HG03469 (cell line): ENCODE results near the gene CLCN4.

Source experiments
- ATAC-seq: cut with Tn5 transposase; IDR thresholded peaks from one replicate; pipeline ENCODE4 v1.9.1; 2021; ENCODE audit warnings: mild to moderate bottlenecking, moderate library complexity, moderate number of reproducible peaks; ENCODE audit not compliant: unreplicated experiment

Gene CLCN4

DNA sequence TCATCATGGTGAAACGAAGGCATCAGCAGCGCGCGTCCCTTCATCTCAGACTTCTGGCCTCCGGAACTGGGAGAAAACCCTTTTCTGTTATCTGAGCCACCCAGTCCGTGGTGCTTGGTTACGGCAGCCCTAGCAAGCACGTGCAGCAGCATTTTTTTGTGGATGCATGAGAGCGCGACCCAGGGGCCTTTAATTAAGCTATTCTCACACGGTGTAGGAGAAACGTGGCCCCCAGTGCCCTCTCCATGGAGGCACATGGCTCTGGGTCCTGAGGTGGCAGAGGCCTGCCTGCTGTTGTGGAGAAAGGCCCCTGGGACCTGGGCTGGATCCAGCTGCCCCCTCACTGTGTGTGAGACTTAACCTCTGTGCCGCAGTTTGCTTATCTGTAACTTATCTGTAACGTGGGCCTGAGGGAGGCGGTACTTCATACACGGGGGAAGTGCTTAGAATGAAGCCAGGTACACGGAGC lies 9.5 kb downstream of the CLCN4 start:
- no peak for ATAC-seq

DNA sequence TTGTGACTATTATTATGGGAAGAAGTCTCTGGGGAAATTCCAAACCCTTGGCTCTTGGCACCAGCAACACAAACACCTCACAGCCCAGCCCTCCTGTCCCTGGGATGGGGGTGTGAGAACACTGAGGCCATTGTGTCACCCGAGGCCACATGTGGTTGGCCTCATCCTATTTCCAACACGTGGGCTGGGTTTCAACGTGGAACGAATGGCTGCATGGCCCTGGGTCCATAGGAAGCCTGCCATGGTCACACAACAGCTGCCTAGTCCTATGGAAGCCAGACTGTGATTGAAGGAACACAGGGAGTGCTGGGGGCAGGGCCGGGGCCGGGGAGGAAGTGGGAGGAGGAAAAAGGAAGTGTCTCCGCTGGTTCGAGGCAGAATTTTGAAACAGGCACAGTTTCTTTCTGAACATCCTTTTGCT lies 10.0 kb downstream of the CLCN4 start:
- ATAC-seq: no peak

GRCh38 chrX:10167573-10167972 lies 10.8 kb downstream of the CLCN4 start:
- peak; percentile 74 for ATAC-seq

DNA sequence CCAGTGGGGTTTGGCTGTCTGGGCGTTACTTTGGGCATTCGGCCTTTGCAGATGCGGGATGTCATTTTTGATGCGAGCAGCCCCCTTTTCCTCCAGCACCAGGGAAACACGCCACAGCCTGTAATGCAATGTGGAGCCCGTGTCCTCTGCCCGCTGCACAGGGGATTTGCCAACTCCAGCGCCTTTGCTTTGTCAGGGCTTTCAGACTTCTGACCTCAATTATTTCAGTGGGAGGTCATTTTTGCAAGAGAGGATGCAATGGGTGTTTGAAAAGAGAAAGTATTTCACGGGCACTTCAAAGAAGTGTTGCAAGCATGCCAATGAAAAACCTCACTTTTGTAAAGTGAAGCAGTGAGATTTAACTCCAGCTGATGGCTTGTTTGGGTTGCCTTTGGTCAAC lies 11.5 kb downstream of the CLCN4 start:
- no peak for ATAC-seq

GRCh38 chrX:10169175-10169574 lies 12.4 kb downstream of the CLCN4 start:
- ATAC-seq: no peak

GRCh38 chrX:10171249-10171648 lies 14.5 kb downstream of the CLCN4 start:
- no peak for ATAC-seq

DNA sequence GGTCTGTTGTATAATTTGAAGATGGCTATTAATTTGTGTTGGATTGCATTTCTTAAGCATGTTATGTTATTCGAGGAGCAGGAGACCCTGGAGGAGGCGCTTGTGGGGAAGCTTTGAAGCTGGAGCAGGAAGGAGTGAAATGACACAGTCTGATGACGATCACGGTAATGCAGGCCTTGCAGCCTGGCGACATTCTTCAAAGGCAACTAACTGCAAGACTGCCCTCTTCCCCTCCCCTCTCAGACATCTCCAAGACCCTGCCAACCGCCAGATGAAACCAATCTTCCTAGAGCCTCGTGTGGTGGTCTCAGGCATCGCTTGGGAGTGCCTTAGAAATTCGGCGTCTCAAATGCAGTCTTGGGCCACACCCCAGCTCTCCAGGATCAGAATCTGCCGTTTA lies 16.1 kb downstream of the CLCN4 start:
- no peak for ATAC-seq

- ATAC-seq: no peak
Measured at GRCh38 chrX:10173331-10173900, 16.6 kb downstream of the CLCN4 start.

DNA sequence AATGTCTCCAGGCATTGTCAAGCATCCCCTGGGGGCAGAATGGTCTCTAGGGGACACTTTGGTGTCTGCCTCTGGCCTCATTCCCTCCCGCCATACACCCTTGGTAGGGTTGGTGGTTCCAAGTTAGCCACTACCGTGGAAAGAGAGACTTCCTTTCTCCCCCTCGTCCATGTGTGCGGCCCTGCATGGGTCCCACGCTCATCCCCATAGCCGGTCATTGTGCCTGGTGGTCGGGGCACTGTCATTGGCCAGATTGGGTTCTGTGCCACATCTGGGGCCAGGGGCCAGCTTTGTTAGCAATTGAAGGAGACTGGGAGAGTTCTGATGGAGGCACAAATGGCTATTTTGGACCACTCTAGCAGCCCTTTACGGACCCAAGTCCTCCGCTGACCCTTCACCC lies 17.3 kb downstream of the CLCN4 start:
- no peak for ATAC-seq

DNA sequence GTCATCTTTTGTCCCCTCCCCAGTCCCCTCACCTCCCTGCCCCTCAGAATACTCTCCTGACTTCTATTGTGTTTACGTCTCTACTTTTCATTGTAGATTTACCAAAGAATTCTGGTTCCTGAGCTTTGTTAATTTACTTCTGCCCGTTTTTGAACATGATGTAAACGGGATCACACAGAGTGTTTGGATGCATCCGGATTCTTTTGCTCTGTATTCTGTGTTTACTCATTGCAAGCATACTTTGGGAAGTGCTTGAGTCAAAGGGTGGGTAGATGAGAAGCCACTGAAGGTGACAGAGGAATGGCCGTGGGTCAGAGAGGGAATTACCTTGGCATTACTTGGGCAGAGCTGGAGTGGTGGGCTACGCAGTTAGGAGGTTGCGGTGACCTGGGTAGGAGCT lies 18.0 kb downstream of the CLCN4 start:
- no peak for ATAC-seq

- ATAC-seq: no peak
Measured at GRCh38 chrX:10175319-10175871, 18.6 kb downstream of the CLCN4 start.

DNA sequence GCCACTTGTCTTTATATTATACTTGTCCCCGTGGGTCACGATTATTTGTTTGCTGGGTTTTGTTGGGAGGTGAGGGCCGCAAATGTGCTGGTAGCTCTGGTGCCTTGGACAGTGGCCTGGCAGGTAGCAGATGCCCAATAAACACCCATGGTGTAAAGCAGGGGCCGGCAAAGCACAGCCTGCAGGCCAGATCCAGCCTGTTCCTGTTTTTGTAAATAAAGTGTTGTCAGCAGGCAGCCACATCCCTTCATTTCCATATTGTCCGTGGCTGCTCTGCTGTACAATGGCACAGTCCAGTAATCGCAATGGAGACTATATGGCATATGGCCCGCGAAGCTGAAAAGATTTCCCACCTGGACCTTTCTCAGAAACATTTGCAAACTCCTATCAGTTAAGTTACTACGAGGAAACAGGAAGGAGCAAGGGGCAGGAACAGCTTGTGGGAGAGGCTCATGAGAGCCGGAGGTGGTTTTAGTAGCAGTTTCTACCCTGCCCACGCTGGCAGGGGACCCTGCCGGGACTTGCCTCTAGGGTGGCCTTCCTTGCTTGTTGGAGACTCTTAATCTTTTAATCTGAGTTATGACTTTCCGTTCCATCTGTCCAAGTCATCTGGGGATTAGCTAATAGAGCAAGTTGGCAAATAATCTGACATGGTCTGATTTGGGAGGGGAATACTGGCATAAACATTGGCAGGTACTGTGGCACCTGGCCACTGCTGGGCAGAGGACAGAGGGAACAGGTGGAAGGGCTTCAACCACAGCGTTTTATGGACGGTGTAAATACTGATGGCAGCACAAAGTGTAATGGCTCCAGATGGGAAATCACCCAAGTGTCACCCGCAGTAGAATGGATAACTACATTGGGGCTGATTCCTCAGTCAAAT lies 19.6 kb downstream of the CLCN4 start:
- ATAC-seq: no peak

- ATAC-seq: no peak
Measured at GRCh38 chrX:10177004-10177396, 20.2 kb downstream of the CLCN4 start.

DNA sequence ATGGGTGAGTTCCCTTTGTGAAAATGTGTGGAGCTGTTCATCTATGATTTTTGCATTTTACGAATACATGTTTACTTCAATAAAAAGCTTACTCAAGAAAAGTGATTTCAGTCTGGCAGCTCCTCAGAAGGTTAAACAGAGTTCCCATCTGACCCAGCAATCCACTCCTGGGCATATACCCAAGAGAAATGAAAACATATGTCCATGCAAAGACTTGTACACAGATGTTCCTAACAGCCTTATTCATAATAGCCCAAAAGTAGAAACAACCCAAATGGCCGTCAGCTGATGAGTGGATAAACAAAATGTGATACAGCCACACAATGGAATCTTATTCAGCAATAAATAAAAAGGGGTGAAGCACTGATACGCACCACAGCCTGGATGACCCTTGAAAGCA lies 20.8 kb downstream of the CLCN4 start:
- ATAC-seq: no peak

- no peak for ATAC-seq
Measured at GRCh38 chrX:10178866-10179463, 22.2 kb downstream of the CLCN4 start.

DNA sequence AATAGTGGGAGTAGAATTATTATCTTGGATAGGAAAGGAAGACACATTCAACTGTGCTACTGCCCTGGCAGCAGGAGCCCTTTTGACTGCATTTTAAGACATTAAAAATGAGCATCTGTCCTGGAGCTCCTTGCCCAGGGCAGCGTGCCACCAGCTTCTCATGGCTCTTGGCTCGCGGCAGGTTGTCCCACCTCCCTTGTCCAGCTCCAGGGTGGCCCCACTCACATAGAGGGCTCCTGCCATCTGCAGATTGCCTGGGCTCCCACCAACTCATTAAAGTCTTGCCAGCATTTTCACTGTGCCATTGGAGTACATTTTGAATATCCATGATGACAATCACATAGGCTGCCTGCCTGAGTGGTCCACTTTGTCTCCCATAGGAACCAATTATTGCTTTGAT lies 27.0 kb downstream of the CLCN4 start:
- ATAC-seq: no peak

- ATAC-seq: no peak
Measured at GRCh38 chrX:10184411-10184810, 27.6 kb downstream of the CLCN4 start.

DNA sequence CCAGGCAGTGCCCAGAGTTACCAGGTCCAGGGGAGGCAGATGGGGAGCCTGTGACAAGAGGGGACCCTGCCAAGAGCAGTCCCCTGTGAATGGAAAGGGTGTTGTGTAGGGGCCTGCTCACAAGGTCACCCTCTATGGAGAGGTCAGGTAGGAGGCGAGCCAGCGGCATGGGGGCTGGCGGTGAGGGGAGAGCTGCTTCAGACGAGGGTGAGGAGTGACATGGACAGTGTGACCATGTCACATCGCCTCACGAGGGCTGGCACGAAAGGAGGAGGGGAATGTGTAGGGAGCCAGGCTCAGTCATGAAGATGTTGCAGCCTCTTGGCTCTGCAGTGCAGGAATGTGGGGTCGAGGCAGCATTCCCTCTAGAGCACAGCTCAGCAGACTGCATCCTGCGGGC lies 29.6 kb downstream of the CLCN4 start:
- ATAC-seq: no peak

GRCh38 chrX:10187421-10187820 lies 30.6 kb downstream of the CLCN4 start:
- ATAC-seq: no peak

DNA sequence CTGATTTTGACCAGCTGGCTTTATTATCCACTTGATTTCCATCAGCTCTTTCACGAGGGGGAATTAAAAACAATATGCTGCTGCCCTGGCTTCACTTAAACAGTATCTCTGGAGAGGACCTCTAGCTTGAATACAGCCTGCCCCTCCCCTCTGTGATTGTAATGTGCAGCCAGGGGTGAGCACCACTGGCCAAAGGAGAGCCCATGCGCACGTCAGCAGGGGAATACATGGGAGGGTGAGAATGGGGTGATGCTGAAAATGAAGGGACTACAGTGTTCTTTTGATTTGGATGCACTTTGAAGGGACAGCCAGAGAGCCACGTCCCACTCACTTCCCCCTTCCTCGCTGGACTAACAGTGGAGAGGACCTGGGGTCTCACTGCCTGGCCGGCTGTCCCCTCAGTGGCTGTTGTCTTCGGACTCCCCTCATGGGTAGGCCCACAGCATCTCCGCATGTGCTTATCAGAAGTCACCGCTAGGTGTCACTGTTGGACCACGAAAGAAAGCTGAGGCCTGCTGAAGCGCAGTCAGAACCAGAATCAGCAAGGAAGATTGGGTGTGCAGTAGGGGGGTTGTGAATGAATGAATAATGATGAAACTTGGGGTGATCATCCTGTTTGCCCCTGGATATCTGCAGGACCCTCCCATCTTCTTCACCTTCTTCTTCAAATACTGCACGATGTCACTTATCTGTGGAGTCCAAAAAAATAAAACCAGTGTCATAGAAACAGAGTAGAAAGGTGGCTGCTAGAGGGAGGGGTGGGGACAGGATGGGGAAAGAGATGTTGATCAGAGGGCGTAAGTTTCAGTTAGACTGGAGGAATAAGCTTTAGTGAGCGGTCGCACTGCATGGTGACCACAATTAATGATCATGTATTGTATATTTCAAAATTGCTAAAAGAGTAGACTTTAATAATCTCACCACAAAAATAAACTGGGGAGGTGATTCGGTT lies 32.8 kb downstream of the CLCN4 start:
- ATAC-seq: no peak

DNA sequence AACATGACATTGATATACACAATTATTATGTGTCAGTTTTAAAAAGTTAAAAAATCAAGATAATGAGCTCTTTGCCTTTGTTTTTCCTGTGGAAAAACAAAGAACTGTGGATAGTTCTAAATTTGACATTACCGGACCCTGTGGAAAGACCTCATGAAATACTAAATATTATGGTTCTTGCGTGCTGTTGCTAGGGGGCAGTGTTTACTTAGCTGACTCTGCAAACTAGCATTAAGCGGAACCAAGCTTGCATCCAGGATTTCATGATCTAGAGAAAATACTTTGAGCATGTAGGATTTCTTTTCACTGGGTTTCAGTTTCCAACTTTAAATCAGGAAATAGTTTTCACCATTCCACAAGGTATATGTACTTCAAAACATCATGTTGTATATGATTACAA lies 33.6 kb downstream of the CLCN4 start:
- no peak for ATAC-seq
